HepG2 (cell line): ENCODE measurements around the gene ANKRD11. TPM values are rescaled to one million over a fixed set of nuclear protein-coding genes. Genes with fewer than 3 reads are reported as not detected.

Experiments
- HNF4G ChIP-seq, 2 experiments: sonication (generic) in 1 of 2; formaldehyde crosslinking in 1 of 2; IDR thresholded peaks; 2 replicates each; pipeline versions ENCODE4 v1.4.0 to v1.6.1; 2011 to 2020; ENCODE audit warnings: borderline replicate concordance in 2 of 2, low read depth in 2 of 2, mild to moderate bottlenecking in 2 of 2, low read length in 1 of 2, missing genetic modification reagents in 1 of 2, moderate library complexity in 1 of 2
- MXI1 ChIP-seq: IDR thresholded peaks from 3 replicates; pipeline ENCODE4 v1.6.1; 2012; ENCODE audit warnings: low read depth, low read length, inconsistent platforms, borderline replicate concordance
- MYC ChIP-seq: sonication (generic); formaldehyde crosslinking; IDR thresholded peaks from 2 replicates; pipeline ENCODE4 v1.9.0; 2021; ENCODE audit warnings: missing genetic modification reagents, borderline replicate concordance
- PCBP2 ChIP-seq: fragments of 200-400 bp; formaldehyde crosslinking; optimal IDR thresholded peaks from 2 replicates; pipeline ENCODE3; 2018; ENCODE audit warnings: low read length, low read depth; ENCODE audit not compliant: poor library complexity, severe bottlenecking
- POLR2A ChIP-seq, 2 experiments: IDR thresholded peaks; 2 replicates each; pipeline ENCODE4 v1.6.1; 2011; ENCODE audit warnings: low read depth in 2 of 2, low read length in 2 of 2, mild to moderate bottlenecking in 1 of 2, moderate library complexity in 1 of 2; ENCODE audit not compliant: insufficient read depth in 1 of 2
- SP140L ChIP-seq: sonication (generic); formaldehyde crosslinking; IDR thresholded peaks from 2 replicates; pipeline ENCODE4 v1.4.0; 2020; ENCODE audit warnings: missing genetic modification reagents, borderline replicate concordance
- SRF ChIP-seq: IDR thresholded peaks from 2 replicates; pipeline ENCODE4 v1.6.1; 2011; ENCODE audit warnings: mild to moderate bottlenecking, low read depth, low read length, moderate library complexity
- ZBTB1 ChIP-seq: sonication (generic); formaldehyde crosslinking; IDR thresholded peaks from 2 replicates; pipeline ENCODE4 v1.4.0; 2020; ENCODE audit warnings: missing genetic modification reagents, borderline replicate concordance
- ZBTB8A ChIP-seq: sonication (generic); formaldehyde crosslinking; IDR thresholded peaks from 2 replicates; pipeline ENCODE4 v1.4.0; 2020; ENCODE audit warnings: mild to moderate bottlenecking, low read depth, missing genetic modification reagents, borderline replicate concordance
- ZNF484 ChIP-seq: sonication (generic); formaldehyde crosslinking; IDR thresholded peaks from 2 replicates; pipeline ENCODE4 v1.5.1; 2020; ENCODE audit warnings: mild to moderate bottlenecking, low read depth, missing genetic modification reagents, borderline replicate concordance
- ZNF724P ChIP-seq: sonication (generic); formaldehyde crosslinking; IDR thresholded peaks from 2 replicates; pipeline ENCODE4 v1.8.0; 2022; ENCODE audit warnings: missing genetic modification reagents, borderline replicate concordance
- polyA plus RNA-seq, 8 experiments: library from polyadenylated mRNA; depleted of rRNA in 3 of 8; stranded (reverse) in 7 of 8; unstranded in 1 of 8; fragments of >200 nt; fragmentation: Illumina TruSeq in 4 of 8; extraction: Trizol in 4 of 8; gene quantifications; 2 replicates each; pipeline versions ENCODE4 v1.2.1 to v1.2.3, GENCODE V29; 2011 to 2016; ENCODE audit warnings: low read depth in 4 of 8, missing spikeins in 1 of 8, mixed read lengths in 1 of 8; ENCODE audit not compliant: insufficient read depth in 1 of 8
- total RNA-seq, 5 experiments: library from RNA; depleted of rRNA; stranded (reverse); fragments of >200 nt; fragmentation: Illumina TruSeq; extraction: Trizol; gene quantifications; 2 replicates each; pipeline ENCODE4 v1.2.3, GENCODE V29; 2016; ENCODE audit warnings: low read depth in 1 of 5
- TF ChIP-seq, protein P1 (sequence below): sonication (generic); formaldehyde crosslinking; IDR thresholded peaks from 2 replicates; pipeline ENCODE4 v1.5.0; 2020; ENCODE audit warnings: mild to moderate bottlenecking, missing genetic modification reagents, borderline replicate concordance
- TF ChIP-seq, protein P2 (sequence below): sonication (generic); formaldehyde crosslinking; IDR thresholded peaks from 2 replicates; pipeline ENCODE4 v1.4.0; 2020; ENCODE audit warnings: missing genetic modification reagents
- TF ChIP-seq, protein P3 (sequence below): sonication (generic); formaldehyde crosslinking; IDR thresholded peaks from 2 replicates; pipeline ENCODE4 v1.4.0; 2020; ENCODE audit warnings: mild to moderate bottlenecking, missing genetic modification reagents

ANKRD11 gene
- total and polyA plus RNA-seq, 2 of the 13 experiments (the other 11 are each of a cell fraction or from before 2014, with no cell fraction given): 21.4 to 38.4 TPM

GRCh38 chr16:89330177-89330856, 160.0 kb downstream of the ANKRD11 start (continued):
- TF ChIP-seq, protein P1, sequence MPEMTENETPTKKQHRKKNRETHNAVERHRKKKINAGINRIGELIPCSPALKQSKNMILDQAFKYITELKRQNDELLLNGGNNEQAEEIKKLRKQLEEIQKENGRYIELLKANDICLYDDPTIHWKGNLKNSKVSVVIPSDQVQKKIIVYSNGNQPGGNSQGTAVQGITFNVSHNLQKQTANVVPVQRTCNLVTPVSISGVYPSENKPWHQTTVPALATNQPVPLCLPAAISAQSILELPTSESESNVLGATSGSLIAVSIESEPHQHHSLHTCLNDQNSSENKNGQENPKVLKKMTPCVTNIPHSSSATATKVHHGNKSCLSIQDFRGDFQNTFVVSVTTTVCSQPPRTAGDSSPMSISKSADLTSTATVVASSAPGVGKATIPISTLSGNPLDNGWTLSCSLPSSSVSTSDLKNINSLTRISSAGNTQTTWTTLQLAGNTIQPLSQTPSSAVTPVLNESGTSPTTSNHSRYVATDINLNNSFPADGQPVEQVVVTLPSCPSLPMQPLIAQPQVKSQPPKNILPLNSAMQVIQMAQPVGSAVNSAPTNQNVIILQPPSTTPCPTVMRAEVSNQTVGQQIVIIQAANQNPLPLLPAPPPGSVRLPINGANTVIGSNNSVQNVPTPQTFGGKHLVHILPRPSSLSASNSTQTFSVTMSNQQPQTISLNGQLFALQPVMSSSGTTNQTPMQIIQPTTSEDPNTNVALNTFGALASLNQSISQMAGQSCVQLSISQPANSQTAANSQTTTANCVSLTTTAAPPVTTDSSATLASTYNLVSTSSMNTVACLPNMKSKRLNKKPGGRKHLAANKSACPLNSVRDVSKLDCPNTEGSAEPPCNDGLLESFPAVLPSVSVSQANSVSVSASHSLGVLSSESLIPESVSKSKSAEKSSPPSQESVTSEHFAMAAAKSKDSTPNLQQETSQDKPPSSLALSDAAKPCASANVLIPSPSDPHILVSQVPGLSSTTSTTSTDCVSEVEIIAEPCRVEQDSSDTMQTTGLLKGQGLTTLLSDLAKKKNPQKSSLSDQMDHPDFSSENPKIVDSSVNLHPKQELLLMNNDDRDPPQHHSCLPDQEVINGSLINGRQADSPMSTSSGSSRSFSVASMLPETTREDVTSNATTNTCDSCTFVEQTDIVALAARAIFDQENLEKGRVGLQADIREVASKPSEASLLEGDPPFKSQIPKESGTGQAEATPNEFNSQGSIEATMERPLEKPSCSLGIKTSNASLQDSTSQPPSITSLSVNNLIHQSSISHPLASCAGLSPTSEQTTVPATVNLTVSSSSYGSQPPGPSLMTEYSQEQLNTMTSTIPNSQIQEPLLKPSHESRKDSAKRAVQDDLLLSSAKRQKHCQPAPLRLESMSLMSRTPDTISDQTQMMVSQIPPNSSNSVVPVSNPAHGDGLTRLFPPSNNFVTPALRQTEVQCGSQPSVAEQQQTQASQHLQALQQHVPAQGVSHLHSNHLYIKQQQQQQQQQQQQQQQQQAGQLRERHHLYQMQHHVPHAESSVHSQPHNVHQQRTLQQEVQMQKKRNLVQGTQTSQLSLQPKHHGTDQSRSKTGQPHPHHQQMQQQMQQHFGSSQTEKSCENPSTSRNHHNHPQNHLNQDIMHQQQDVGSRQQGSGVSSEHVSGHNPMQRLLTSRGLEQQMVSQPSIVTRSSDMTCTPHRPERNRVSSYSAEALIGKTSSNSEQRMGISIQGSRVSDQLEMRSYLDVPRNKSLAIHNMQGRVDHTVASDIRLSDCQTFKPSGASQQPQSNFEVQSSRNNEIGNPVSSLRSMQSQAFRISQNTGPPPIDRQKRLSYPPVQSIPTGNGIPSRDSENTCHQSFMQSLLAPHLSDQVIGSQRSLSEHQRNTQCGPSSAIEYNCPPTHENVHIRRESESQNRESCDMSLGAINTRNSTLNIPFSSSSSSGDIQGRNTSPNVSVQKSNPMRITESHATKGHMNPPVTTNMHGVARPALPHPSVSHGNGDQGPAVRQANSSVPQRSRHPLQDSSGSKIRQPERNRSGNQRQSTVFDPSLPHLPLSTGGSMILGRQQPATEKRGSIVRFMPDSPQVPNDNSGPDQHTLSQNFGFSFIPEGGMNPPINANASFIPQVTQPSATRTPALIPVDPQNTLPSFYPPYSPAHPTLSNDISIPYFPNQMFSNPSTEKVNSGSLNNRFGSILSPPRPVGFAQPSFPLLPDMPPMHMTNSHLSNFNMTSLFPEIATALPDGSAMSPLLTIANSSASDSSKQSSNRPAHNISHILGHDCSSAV: no peak
- TF ChIP-seq, protein P2, sequence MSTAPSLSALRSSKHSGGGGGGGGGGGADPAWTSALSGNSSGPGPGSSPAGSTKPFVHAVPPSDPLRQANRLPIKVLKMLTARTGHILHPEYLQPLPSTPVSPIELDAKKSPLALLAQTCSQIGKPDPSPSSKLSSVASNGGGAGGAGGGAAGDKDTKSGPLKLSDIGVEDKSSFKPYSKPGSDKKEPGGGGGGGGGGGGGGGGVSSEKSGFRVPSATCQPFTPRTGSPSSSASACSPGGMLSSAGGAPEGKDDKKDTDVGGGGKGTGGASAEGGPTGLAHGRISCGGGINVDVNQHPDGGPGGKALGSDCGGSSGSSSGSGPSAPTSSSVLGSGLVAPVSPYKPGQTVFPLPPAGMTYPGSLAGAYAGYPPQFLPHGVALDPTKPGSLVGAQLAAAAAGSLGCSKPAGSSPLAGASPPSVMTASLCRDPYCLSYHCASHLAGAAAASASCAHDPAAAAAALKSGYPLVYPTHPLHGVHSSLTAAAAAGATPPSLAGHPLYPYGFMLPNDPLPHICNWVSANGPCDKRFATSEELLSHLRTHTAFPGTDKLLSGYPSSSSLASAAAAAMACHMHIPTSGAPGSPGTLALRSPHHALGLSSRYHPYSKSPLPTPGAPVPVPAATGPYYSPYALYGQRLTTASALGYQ: no peak; the same call in 1 of the 2 replicates
- TF ChIP-seq PCBP2 (no peak), ZBTB8A (no peak), MYC (peak; percentile 45; the same call in 1 of the 2 replicates), SRF (no peak), ZNF484 (CRISPR knock-in tag) (no peak), ZBTB1 (CRISPR knock-in tag) (no peak), ZNF724P (CRISPR knock-in tag) (no peak), HNF4G (IDR thresholded peaks at IDR 0.05; ENCODE audit: borderline replicate concordance, low read depth, low read length) (no peak), HNF4G (CRISPR knock-in tag; IDR thresholded peaks at IDR 0.05; ENCODE audit: borderline replicate concordance, low read depth) (peak; percentile 65; the same call in 1 of the 2 replicates), MXI1 (peak; percentile 97; the same call in 2 of the 3 replicates), POLR2A (IDR thresholded peaks at IDR 0.05; ENCODE audit: insufficient read depth in 1 of 2, low read depth in 2 of 2, low read length in 2 of 2) (no peak), SP140L (CRISPR knock-in tag) (no peak)
- TF ChIP-seq, protein P3, sequence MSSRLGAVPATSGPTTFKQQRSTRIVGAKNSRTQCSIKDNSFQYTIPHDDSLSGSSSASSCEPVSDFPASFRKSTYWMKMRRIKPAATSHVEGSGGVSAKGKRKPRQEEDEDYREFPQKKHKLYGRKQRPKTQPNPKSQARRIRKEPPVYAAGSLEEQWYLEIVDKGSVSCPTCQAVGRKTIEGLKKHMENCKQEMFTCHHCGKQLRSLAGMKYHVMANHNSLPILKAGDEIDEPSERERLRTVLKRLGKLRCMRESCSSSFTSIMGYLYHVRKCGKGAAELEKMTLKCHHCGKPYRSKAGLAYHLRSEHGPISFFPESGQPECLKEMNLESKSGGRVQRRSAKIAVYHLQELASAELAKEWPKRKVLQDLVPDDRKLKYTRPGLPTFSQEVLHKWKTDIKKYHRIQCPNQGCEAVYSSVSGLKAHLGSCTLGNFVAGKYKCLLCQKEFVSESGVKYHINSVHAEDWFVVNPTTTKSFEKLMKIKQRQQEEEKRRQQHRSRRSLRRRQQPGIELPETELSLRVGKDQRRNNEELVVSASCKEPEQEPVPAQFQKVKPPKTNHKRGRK: no peak
